Measurements from ENCODE around the gene CHST11. TPM values are rescaled to one million over a fixed set of nuclear protein-coding genes. Genes with fewer than 3 reads are reported as not detected.

Gene CHST11
- 3.4 and 4.9 TPM in 2 replicates for total RNA-seq

GRCh38 chr12:104456417-104456949 is at the start of gene CHST11:
TSS of gene CHST11 (plus strand) at chr12:104456948.

Other genes with a start within 250 kb of the CHST11 start
- gene TXNRD1, start 241.2 kb upstream of the CHST11 start, total RNA-seq, result 334 and 394 TPM in 2 replicates
- gene EID3, start 153.2 kb upstream of the CHST11 start, total RNA-seq, result 2.6 and 3.0 TPM in 2 replicates

All from myometrial cell (primary cell).